ENCODE measurements around the gene LMBRD2. TPM values are rescaled to one million over a fixed set of nuclear protein-coding genes. Genes with fewer than 3 reads are reported as not detected.
A peak's percentile ranks its signal among the peaks of the same experiment; 100 is the strongest.

LMBRD2 gene
- total RNA-seq, 2 experiments from 2014 or later = 4.1 to 4.2 TPM

GRCh38 chr5:36177715-36178523 is 26.2 kb upstream of the LMBRD2 start:
- intact Hi-C loops (cut with DNase I, micrococcal nuclease) = no loop called here
- Mint-ChIP-seq H3K27me3 (no peaks in the 10 kb centered on the region), H3K4me3 (no peak overlapping the region), H3K36me3 (ENCODE audit: low read depth) (peaks cover 93% of the 10 kb centered on the region), H3K4me1 (ENCODE audit: low read depth) (no peaks in the 10 kb centered on the region), H3K27ac (no peak overlapping the region), H3K9me3 (no peaks in the 10 kb centered on the region)
- ATAC-seq (ENCODE audit: poor library complexity) (no peak), DNase-seq (no peak)
- CTCF ChIA-PET = interaction anchor here (1.2 kb wide), 1 partner anchor 10 kb away, joined by 3 read pairs; no protein-coding TSS in a partner anchor
- TF ChIP-seq, protein P1, sequence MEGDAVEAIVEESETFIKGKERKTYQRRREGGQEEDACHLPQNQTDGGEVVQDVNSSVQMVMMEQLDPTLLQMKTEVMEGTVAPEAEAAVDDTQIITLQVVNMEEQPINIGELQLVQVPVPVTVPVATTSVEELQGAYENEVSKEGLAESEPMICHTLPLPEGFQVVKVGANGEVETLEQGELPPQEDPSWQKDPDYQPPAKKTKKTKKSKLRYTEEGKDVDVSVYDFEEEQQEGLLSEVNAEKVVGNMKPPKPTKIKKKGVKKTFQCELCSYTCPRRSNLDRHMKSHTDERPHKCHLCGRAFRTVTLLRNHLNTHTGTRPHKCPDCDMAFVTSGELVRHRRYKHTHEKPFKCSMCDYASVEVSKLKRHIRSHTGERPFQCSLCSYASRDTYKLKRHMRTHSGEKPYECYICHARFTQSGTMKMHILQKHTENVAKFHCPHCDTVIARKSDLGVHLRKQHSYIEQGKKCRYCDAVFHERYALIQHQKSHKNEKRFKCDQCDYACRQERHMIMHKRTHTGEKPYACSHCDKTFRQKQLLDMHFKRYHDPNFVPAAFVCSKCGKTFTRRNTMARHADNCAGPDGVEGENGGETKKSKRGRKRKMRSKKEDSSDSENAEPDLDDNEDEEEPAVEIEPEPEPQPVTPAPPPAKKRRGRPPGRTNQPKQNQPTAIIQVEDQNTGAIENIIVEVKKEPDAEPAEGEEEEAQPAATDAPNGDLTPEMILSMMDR (IDR thresholded peaks at IDR 0.05) = peak; percentile 12
- no peaks in the 10 kb centered on the region for H3K27me3 ChIP-seq (ENCODE audit: control insufficient read depth in 1 of 2, insufficient read depth in 2 of 2, low read length in 2 of 2)
- H3K27ac ChIP-seq (ENCODE audit: low read depth in 1 of 2, low read length in 2 of 2) = no peak overlapping the region
- H3K9me3 ChIP-seq (ENCODE audit: control insufficient read depth in 1 of 2, insufficient read depth in 1 of 2, low read length in 2 of 2) = no peaks in the 10 kb centered on the region
- H3K36me3 ChIP-seq (ENCODE audit: insufficient read depth, low read length) = peaks cover 72% of the 10 kb centered on the region
- no peak overlapping the region for H3K4me3 ChIP-seq (ENCODE audit: low read length)
- POLR2A ChIA-PET = interaction anchor here (1.1 kb wide), 1 partner anchor 64 kb away, joined by 4 read pairs; the partner anchor contains the start of gene NADK2
- H3K4me1 ChIP-seq (ENCODE audit: insufficient read depth, low read length) = no peaks in the 10 kb centered on the region

DNA sequence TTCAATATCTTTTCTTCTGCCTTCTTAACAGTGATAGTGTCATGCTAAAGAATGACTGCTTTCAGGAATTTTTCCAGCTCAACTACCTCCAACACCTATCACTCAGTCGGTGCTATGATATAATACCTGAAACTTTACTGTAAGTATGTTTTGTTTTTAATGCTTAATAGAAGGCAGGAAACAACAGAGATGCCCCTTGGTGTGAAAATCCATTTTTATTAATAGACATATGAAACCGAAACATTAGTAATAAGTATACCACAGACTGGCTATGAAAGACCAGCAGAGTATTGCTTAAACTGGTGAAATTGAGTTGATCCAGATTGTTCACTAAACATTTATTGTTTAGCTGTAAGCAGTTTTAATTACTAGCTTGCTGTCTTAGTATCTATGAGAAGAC is 25.5 kb upstream of the LMBRD2 start:
- no peak for DNase-seq
- Histone ChIP-seq H3K9me3 (ENCODE audit: control insufficient read depth in 1 of 2, insufficient read depth in 1 of 2, low read length in 2 of 2) (no peaks in the 10 kb centered on the region), H3K4me1 (ENCODE audit: insufficient read depth, low read length) (no peaks in the 10 kb centered on the region), H3K4me3 (ENCODE audit: low read length) (no peak overlapping the region), H3K27ac (ENCODE audit: low read depth in 1 of 2, low read length in 2 of 2) (no peak overlapping the region), H3K27me3 (ENCODE audit: control insufficient read depth in 1 of 2, insufficient read depth in 2 of 2, low read length in 2 of 2) (no peaks in the 10 kb centered on the region), H3K36me3 (ENCODE audit: insufficient read depth, low read length) (peaks cover 77% of the 10 kb centered on the region)
- Mint-ChIP-seq H3K4me1 (ENCODE audit: low read depth) (no peaks in the 10 kb centered on the region), H3K27me3 (no peaks in the 10 kb centered on the region), H3K36me3 (ENCODE audit: low read depth) (peaks cover 92% of the 10 kb centered on the region), H3K27ac (no peak overlapping the region), H3K4me3 (no peak overlapping the region), H3K9me3 (no peaks in the 10 kb centered on the region)
- intact Hi-C loops (cut with DNase I, micrococcal nuclease) = no loop called here
- ChIA-PET CTCF (no interaction called here), POLR2A (no interaction called here)
- TF ChIP-seq, protein P1 (IDR thresholded peaks at IDR 0.05) = no peak
- ATAC-seq (ENCODE audit: poor library complexity) = no peak

GRCh38 chr5:36175043-36175442 is 23.4 kb upstream of the LMBRD2 start:
- no peak for ATAC-seq (ENCODE audit: poor library complexity)
- CTCF ChIA-PET = no interaction called here
- no peaks in the 10 kb centered on the region for H3K9me3 Mint-ChIP-seq

More at GRCh38 chr5:36175043-36175442, 23.4 kb upstream of the LMBRD2 start:
- H3K36me3 Mint-ChIP-seq (ENCODE audit: low read depth) = peaks cover 92% of the 10 kb centered on the region
- POLR2A ChIA-PET = no interaction called here
- TF ChIP-seq, protein P1 (IDR thresholded peaks at IDR 0.05) = no peak
- Histone ChIP-seq H3K4me3 (ENCODE audit: low read length) (no peak overlapping the region), H3K27me3 (ENCODE audit: control insufficient read depth in 1 of 2, insufficient read depth in 2 of 2, low read length in 2 of 2) (no peaks in the 10 kb centered on the region), H3K36me3 (ENCODE audit: insufficient read depth, low read length) (peaks cover 79% of the 10 kb centered on the region), H3K4me1 (ENCODE audit: insufficient read depth, low read length) (no peaks in the 10 kb centered on the region), H3K27ac (ENCODE audit: low read depth in 1 of 2, low read length in 2 of 2) (no peak overlapping the region), H3K9me3 (ENCODE audit: control insufficient read depth in 1 of 2, insufficient read depth in 1 of 2, low read length in 2 of 2) (no peaks in the 10 kb centered on the region)
- H3K27ac Mint-ChIP-seq = no peak overlapping the region
- no peaks in the 10 kb centered on the region for H3K27me3 Mint-ChIP-seq
- no peak overlapping the region for H3K4me3 Mint-ChIP-seq
- no peaks in the 10 kb centered on the region for H3K4me1 Mint-ChIP-seq (ENCODE audit: low read depth)
- DNase-seq = no peak
- intact Hi-C loops (cut with DNase I, micrococcal nuclease) = no loop called here

Measured in CD4-positive, alpha-beta T cell (primary cell).